A673 (cell line): ENCODE data around the gene SBF2.

Experiments
- EZH2 ChIP-seq: fragments of 200-600 bp; sonication (generic); IDR thresholded peaks from 2 replicates; pipeline ENCODE4 v1.6.1; 2017; ENCODE audit warnings: borderline replicate concordance, low read depth, mild to moderate bottlenecking, mixed read lengths, antibody characterized with exemption, low read length; ENCODE audit not compliant: poor library complexity, severe bottlenecking
- TF ChIP-seq, protein P1 (sequence below): fragments of 300-800, 200-600 bp; sonication (generic); conservative IDR thresholded peaks from 2 replicates; pipeline ENCODE4 v1.5.1; 2017; ENCODE audit warnings: low read depth, mild to moderate bottlenecking, antibody characterized with exemption, low read length, moderate library complexity, mixed read lengths

DNA sequence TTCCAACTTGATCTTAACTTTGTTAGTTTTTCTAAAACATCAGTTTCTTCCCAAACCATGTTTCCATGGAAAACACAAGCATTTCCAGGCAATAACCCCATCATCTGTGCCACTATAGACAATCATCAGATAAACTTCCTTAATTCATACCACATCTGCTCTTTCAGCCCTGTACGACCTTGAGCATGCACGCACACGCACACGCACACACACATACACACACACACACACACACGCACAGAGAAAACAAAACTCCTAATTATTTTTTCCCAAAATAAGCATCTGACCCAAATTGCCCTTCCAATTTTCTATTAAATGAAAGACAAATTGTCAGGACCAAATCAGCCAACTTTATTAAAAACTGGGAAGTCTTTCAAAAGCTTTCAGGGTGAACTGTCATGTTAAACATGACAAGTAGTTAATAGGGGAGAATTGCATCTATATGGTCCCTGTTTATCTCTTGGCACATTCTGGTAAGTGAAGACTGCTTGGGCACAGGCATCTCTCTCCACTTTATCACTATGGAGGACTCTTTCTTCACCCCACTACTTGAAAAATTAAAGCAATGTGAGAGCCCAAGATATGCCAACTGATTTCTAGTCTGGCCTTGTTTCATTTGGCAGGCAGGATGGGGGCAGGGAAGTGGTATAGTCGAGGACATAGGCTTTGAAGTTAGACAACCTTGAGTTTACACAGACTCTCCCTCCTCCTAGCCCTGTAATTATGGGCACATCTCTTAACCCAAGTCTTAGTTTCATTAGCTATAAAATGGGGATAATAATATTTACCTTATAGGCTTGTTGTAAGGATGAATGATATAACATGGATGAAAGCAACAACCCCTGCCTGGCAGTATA lies 25.9 kb upstream of the SBF2 start:
- TF ChIP-seq, protein P1, sequence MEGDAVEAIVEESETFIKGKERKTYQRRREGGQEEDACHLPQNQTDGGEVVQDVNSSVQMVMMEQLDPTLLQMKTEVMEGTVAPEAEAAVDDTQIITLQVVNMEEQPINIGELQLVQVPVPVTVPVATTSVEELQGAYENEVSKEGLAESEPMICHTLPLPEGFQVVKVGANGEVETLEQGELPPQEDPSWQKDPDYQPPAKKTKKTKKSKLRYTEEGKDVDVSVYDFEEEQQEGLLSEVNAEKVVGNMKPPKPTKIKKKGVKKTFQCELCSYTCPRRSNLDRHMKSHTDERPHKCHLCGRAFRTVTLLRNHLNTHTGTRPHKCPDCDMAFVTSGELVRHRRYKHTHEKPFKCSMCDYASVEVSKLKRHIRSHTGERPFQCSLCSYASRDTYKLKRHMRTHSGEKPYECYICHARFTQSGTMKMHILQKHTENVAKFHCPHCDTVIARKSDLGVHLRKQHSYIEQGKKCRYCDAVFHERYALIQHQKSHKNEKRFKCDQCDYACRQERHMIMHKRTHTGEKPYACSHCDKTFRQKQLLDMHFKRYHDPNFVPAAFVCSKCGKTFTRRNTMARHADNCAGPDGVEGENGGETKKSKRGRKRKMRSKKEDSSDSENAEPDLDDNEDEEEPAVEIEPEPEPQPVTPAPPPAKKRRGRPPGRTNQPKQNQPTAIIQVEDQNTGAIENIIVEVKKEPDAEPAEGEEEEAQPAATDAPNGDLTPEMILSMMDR: no peak
- no peak for TF ChIP-seq EZH2
